Cardiac muscle cell (in vitro differentiated cells and primary cell): ENCODE measurements around the gene LAMA3. TPM values are rescaled to one million over a fixed set of nuclear protein-coding genes. Genes with fewer than 3 reads are reported as not detected.

ENCODE experiments used
- DNase-seq, 2 donors: peaks; one replicate each; pipeline versions ENCODE4 v3.0.0 to v3.0.0-alpha.2; 2010 to 2017; ENCODE audit warnings: low read depth in 1 of 2, low spot score in 1 of 2
- H3K27ac ChIP-seq: fragments of 200-600 bp; sonication (generic); 2 replicates; pipeline ENCODE4 v1.5.1; 2016
- H3K27me3 ChIP-seq: fragments of 200-600 bp; sonication (generic); 2 replicates; pipeline ENCODE4 v1.6.0; 2016; ENCODE audit warnings: control low read depth
- H3K36me3 ChIP-seq: fragments of 200-600 bp; sonication (generic); 2 replicates; pipeline ENCODE4 v1.5.1; 2016; ENCODE audit warnings: control low read depth
- H3K4me1 ChIP-seq: fragments of 200-600 bp; sonication (generic); 2 replicates; pipeline ENCODE4 v1.8.1; 2017; ENCODE audit warnings: low read depth, mild to moderate bottlenecking, mixed run types
- H3K4me3 ChIP-seq: fragments of 200-600 bp; sonication (generic); 2 replicates; pipeline ENCODE4 v1.5.1; 2016; ENCODE audit warnings: mild to moderate bottlenecking
- H3K9me3 ChIP-seq: fragments of 200-600 bp; sonication (generic); 2 replicates; pipeline ENCODE4 v1.5.1; 2017; ENCODE audit warnings: low read depth, mild to moderate bottlenecking, control low read depth
- CTCF ChIP-seq: IDR thresholded peaks from 2 replicates; pipeline ENCODE4 v1.5.1; 2012; ENCODE audit warnings: low read depth, mild to moderate bottlenecking, low read length
- polyA plus RNA-seq: library from polyadenylated mRNA; unstranded; fragments of >200 nt; fragmentation: Nextera tagmentation; extraction: Ambion mirVana; gene quantifications from 2 replicates; pipeline ENCODE4 v1.2.1, GENCODE V29; 2016
- total RNA-seq: library from RNA; depleted of rRNA; stranded (reverse); fragments of >200 nt; gene quantifications from 2 replicates; pipeline ENCODE4 v1.2.3, GENCODE V29; 2016

LAMA3 gene
- total and polyA plus RNA-seq, 2 experiments from 2014 or later, result 0.18 TPM; not detected in 1

- Histone ChIP-seq H3K4me3 (no peak overlapping the region), H3K27ac (no peak overlapping the region), H3K27me3 (no peaks in the 10 kb centered on the region), H3K36me3 (no peaks in the 10 kb centered on the region), H3K4me1 (no peaks in the 10 kb centered on the region), H3K9me3 (no peaks in the 10 kb centered on the region)
- no peak for TF ChIP-seq CTCF
- DNase-seq, result no peak
Measured at GRCh38 chr18:23855721-23856120, 166.5 kb downstream of the LAMA3 start.

- Histone ChIP-seq H3K4me1 (no peaks in the 10 kb centered on the region), H3K36me3 (no peaks in the 10 kb centered on the region), H3K27ac (no peak overlapping the region), H3K9me3 (no peaks in the 10 kb centered on the region), H3K27me3 (no peaks in the 10 kb centered on the region), H3K4me3 (no peak overlapping the region)
- no peak for TF ChIP-seq CTCF
- no peak for DNase-seq
Measured at GRCh38 chr18:23856466-23857163, 167.4 kb downstream of the LAMA3 start.

- DNase-seq, result no peak
- Histone ChIP-seq H3K4me1 (no peaks in the 10 kb centered on the region), H3K27ac (no peak overlapping the region), H3K4me3 (no peak overlapping the region), H3K9me3 (no peaks in the 10 kb centered on the region), H3K27me3 (no peaks in the 10 kb centered on the region), H3K36me3 (no peaks in the 10 kb centered on the region)
- TF ChIP-seq CTCF, result no peak
Measured at GRCh38 chr18:23857164-23857552, 167.9 kb downstream of the LAMA3 start.

- Histone ChIP-seq H3K9me3 (no peaks in the 10 kb centered on the region), H3K4me3 (no peak overlapping the region), H3K4me1 (no peaks in the 10 kb centered on the region), H3K27me3 (no peaks in the 10 kb centered on the region), H3K27ac (no peak overlapping the region), H3K36me3 (no peaks in the 10 kb centered on the region)
- peak in 1 of 2 donors; percentile 51 for DNase-seq
- TF ChIP-seq CTCF, result no peak
Measured at GRCh38 chr18:23857756-23858155, 168.5 kb downstream of the LAMA3 start.

GRCh38 chr18:23859466-23860336 is 170.4 kb downstream of the LAMA3 start:
- no peaks in the 10 kb centered on the region for H3K36me3 ChIP-seq
- no peaks in the 10 kb centered on the region for H3K9me3 ChIP-seq
- TF ChIP-seq CTCF, result no peak
- H3K27ac ChIP-seq, result no peak overlapping the region
- no peak for DNase-seq
- H3K27me3 ChIP-seq, result no peaks in the 10 kb centered on the region
- H3K4me3 ChIP-seq, result no peak overlapping the region
- H3K4me1 ChIP-seq, result no peaks in the 10 kb centered on the region
